NCI-H2029 (cell line): ENCODE results near the gene BCL11A.

Experiments used
- DNase-seq: peaks from one replicate; lab custom pipeline; 2025; lab: John Stamatoyannopoulos, UW

The BCL11A gene

DNA sequence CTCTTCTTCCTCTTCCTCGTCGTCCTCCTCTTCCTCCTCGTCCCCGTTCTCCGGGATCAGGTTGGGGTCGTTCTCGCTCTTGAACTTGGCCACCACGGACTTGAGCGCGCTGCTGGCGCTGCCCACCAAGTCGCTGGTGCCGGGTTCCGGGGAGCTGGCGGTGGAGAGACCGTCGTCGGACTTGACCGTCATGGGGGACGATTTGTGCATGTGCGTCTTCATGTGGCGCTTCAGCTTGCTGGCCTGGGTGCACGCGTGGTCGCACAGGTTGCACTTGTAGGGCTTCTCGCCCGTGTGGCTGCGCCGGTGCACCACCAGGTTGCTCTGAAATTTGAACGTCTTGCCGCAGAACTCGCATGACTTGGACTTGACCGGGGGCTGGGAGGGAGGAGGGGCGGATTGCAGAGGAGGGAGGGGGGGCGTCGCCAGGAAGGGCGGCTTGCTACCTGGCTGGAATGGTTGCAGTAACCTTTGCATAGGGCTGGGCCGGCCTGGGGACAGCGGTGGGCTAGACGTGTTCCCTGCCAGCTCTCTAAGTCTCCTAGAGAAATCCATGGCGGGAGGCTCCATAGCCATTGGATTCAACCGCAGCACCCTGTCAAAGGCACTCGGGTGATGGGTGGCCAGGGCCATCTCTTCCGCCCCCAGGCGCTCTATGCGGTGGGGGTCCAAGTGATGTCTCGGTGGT lies 91.9 kb downstream of the BCL11A start:
- no peak for DNase-seq

DNA sequence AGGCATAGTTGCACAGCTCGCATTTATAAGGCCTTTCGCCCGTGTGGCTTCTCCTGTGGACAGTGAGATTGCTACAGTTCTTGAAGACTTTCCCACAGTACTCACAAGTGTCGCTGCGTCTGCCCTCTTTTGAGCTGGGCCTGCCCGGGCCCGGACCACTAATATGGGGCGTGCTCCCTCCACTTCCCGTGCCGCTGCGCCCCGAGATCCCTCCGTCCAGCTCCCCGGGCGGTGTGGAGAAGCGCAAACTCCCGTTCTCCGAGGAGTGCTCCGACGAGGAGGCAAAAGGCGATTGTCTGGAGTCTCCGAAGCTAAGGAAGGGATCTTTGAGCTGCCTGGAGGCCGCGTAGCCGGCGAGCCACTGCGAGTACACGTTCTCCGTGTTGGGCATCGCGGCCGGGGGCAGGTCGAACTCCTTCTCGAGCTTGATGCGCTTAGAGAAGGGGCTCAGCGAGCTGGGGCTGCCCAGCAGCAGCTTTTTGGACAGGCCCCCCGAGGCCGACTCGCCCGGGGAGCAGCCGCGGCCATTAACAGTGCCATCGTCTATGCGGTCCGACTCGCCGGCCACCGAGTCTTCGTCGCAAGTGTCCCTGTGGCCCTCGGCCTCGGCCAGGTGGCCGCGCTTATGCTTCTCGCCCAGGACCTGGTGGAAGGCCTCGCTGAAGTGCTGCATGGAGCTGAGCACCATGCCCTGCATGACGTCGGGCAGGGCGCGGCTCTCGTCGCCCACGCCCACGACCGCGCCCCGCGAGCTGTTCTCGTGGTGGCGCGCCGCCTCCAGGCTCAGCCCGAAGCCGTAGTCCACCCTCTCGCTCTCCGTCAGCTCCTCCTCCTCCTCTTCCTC lies 92.7 kb downstream of the BCL11A start:
- no peak for DNase-seq

DNA sequence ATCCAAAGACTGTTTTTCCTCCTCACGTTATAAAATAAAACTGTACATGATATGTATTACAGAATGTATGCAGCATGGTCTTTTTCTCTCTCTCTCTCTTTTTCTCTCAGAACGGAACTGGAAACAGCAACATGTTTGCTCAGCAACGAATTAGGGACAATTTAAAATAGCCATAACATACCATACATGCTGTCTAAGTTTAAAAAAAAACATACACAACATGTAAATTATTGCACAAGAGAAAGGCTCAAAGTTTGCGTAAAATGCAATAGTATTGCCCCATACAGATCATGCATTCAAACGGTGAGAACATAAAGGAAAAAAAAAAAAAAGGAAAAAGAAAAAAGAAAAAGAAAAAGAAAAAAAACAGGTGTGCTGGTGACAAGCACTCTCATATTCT lies 93.6 kb downstream of the BCL11A start:
- no peak for DNase-seq

DNA sequence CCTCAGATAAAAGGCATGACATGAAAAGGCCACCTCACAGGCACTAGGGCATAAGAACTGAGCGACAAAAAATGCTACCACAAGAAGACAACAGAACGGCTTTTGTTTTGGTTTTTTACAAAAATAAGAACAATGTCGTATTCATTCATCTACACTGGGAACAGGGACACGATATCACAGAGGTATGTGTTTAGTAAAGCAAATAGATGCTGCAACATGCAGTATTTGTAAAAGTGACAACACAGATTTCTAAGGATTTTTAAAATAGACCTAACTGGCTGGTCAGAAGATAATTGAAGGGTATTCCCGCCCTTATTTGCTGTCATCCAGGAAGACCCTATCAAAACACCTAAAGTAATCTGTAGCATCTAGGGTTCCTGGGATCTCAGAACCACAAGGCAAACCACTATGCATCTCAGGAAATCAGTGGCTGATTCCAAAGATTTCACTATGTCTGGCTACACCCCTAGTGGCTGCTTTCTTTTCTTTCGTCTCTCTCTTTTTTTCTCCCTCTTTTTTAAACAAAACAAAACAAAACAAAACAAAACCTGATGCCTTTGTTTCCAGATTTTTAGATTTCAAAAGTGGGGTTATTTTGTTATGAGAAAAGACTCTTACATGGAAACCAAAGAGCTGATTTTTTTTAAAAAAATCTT lies 97.2 kb downstream of the BCL11A start:
- DNase-seq: no peak

DNA sequence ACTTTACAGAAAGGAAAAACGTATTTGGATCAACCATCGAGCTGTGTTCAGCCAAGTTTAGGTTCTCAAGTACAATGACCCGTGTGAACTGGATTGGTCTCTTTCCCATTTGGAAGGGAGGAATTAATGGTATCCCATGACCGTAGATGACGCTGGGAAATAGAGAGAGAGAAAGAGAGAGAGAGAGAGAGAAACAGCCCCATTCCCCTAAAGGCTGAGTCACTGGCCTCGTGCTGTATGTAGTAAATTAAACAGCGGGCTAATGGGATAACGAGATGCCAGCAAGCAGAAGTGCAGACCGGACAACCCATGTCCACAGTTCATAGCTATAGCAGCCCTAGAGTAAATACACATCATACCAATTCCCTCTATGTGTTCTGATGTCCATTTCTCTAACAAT lies 99.6 kb downstream of the BCL11A start:
- no peak for DNase-seq

DNA sequence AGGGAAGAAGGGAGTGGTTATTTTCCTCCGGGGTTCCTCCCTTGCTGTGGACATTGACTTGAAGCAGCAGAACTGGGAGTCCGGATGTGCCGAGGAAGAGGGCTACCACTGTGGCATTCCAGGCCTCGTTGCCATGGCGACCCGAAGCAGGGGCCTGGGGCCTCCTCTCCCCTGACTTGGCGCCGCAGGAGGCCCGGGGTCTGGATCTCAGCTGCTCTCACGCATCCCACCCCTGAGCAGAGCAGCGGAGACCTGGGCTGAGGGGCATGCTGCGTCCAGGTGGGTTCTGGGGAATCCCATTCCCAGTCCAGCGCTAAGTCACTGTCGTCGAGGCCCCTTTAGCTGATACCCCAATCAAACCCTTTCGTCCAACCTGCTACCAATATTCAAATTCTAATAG lies 100.2 kb downstream of the BCL11A start:
- DNase-seq: no peak

DNA sequence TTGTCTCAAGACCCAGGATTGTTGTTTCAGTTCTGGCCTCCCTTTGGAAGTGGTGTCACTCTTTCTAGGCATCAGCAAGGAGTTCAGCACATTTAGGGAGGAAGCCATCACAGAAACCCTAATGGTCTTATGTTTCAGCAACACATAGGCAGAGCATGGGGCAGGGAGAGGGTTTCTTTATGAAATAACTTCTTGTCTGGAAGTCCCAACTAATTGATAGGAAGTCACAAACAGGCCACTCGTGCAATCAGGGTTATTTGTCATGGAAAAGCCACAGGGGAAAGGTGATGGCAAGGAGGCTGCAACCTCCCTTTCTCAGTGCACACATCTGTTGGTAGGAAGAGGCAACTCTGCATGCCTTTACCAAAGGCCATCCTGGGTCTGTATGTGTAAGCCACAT lies 103.0 kb downstream of the BCL11A start:
- no peak for DNase-seq

DNA sequence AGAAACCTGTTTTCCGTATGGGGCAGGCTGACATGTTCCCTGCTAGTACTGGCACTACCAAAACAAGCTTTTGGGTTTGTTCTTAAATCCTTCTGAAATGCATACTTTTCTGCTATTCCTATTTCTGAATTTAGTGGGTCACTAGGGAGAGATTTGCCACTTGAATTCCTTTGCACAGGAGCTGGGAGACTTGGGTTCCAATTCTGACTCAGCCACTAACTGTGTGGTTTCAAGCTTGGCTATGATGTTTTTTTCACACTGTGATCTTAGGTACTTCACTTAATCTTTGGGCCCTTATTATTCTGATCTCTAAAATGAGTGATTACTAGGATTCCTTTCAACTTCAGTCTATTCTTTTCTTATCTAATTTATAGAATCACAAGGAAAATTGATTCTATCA lies 105.5 kb downstream of the BCL11A start:
- DNase-seq: no peak

DNA sequence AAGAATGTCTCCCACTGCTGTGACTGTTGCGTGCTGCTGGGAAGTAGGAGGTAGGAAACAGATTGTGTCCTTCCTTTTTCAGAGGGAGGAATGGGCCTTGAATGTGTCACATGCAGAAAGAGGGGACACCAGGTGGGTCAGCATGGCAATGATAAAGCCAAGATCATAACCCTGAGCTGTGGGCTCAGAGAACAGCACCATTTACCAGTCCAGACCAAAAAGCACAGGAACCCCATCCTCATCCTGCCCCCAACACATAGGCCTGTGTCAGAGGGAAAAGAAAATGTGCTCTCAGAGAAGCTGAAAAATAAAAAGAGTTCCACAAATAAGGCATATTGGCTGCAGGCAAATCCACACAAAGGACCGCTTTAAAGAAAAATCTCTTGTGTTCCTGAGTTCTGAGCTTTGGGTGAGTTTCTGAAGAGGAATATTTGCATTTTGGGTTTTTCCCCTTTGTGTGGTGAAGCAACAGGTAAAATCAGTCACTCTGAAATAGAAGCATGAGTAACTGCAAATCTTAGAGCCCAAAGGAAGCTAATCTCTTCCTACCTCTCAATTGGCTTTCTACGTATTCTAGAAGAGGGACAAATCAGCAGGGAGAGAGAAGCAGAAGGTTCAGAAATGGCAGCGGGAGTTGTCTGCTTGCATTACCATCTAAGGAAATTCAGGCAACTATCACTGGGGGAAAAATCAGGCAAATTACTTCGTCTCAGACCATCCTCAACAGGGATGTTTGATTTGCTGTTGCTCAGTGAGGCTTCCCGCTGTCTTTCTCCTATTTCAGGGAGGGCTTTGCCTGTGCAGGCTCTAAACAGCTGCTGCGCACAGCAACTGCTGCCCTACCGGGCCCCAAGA lies 106.8 kb downstream of the BCL11A start:
- no peak for DNase-seq

DNA sequence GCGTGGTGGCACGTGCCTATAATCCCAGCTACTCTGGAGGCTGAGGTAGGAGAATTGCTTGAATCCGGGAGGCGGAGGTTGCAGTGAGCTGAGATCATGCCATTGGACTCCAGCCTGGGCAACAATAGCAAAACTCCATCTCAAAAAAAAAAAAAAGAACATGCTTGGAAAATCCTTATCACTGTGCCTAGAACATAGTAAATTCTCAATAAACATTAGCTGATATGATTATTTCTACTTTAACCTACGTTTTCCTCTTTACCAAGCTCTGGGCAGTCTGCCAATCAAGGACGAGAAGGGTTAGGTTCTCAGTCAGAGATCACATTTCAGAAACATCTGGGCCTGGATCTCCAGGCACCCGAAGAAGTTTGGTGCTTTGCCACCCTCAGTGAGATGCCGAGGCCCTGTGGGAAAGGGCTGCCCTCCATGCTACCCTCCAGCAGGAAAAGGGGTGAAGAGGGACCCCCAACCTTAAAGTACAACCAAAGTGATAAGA lies 107.7 kb downstream of the BCL11A start:
- DNase-seq: peak; percentile 28

DNA sequence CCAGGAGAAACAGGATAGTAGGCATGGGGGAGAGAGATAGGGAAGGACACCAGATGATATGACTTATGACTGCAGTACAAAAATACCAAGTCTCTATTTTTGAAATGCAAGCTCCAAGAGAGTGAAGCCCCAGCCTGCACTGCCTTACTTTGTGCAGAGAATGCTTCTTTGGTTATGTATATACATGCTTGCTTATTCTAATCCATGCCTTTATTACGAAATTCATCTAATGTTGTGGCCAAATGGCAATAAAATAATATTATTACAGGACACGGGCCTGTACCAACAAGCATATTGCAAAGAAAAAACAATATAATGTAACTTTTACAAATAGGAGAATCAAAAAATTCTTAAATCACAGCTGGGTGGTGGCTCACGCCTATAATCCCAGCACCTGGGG lies 110.8 kb downstream of the BCL11A start:
- DNase-seq: no peak

DNA sequence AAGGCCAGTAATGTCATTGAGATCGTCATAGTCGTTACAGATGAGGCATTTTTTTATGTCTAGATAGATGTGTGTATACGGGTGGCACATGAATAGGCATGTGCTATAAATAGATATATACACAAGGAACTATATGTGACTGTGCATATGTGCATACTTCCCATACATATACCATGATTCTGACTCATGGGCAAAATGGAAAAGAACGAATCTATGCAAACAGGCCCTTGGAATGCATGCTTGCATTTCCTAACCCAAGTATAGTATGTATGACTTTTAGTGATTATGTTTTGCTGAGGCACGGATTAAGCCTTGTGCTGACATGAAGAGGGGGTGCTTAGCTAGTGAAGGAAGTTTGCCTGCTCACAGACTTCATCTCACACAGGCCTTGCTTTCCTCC lies 111.7 kb downstream of the BCL11A start:
- no peak for DNase-seq

DNA sequence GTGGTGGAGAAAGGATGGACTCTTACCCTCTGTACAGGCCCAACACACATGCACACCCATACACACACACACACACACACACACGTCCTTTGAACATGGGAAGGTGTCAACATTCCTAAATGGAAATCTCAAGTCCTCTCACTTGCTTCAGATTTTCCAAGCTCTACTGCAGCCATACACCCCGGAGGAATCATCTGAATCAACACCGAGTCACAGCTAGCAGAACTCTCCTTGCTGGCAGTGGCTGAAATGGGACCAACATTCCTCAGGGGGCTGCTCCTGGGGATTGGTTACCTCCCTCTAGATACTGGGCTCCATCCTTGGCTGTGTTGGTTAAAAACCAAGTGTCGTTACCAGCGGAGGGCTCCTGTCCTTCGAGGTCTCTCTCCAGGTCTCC lies 112.7 kb downstream of the BCL11A start:
- DNase-seq: no peak

DNA sequence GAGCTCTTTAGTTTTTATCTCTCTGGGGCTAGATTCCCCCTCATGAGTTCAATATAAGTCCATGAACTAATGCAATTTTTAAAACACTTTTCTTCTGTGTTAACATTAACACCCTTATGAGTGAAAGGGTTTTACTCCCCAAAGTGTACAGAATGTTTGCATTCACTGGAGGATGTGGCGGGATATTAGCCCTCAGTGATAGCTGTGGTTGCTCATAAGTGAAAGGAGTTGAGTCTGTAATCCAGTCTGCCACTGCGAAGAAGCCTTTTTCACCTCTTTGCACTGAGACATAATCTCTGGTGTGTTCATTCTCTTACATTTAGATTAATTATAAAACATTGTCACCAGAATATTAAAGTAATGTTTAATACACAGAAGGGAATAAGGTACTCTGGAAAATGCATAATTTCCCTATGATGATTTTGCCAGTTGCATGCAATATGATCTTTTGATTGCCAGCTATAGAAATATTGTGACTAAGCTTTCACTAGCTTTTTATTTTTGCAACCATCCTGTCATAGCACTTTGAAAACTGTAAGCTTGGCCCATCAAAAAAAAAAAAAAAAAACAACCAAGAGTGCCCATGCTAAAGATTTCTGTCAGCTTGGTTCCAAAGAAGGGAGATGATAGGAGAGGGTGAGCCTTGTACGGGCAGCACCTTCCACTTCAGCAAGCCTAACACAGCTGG lies 113.2 kb downstream of the BCL11A start:
- DNase-seq: no peak

DNA sequence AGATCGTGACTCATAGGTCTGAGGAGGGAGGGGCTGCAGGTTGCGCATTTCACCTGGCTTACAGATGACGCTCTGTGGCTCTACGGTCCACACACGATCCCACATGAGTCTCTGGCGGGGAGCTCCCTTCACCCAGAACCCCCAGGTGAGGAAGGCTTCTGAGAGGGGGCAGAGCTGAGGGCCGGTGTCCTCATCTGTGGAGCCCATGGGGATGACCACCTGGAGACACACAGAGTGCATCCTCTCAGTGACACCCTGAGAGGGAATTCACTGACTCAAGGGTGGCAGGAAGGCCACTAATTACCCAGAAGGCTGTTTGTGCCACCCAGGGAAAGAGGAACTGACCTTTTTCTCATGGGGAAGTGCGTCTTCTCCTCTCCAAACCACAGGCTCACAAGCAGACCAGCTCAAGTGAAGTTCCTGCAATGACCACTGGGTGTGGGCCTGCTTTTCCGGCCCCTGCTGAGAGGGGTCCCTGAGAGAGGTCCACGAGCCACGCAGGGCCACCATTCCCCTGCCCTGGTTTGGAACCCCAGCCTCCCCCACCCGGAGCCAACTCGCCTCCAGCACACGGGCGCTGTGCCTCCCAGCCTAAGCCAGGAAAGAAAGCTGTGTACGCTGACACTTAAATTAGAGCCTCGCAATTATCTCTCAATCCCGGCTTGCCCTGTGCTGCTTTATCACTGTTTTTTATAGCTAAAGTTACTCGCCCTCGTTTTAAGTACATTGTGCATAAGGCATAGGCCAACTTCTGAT lies 114.1 kb downstream of the BCL11A start:
- DNase-seq: no peak

DNA sequence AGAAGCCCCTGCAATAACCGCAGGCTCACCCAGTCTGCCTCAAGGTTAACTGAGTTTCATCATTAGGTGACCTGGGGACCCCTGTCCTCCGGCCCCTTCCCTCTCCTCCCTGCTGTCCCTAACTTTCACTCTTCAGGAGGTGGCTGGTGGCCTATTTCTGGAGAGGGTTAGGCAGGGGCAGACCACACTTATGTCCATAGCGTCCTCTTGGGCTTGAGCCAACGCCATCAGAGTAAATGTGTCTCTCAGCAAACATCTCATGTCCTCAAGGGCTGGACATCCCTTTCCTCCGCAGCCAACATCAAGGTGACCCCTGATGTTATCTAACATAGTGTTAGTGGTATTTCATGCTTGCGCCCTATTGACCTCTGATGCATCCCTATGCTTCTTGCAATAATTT lies 114.8 kb downstream of the BCL11A start:
- no peak for DNase-seq

DNA sequence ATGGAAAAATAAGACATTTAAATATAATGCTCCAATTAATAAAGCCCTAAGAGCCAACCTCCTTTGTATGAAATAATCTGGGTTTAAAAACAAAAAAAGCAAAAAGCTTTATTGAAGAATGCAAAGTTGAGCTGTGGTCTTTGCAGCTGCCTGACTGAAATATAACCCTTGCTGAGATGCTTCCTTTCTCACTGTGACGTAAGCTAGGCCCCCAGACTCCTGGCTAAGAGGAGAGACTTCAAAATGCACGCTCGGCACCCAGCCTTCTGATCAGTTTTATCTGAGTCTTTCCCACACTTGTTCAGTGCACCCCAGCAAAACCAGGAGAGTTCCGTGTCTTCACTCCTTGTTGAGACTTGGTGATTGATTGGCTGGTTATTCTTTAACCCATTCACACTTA lies 115.3 kb downstream of the BCL11A start:
- no peak for DNase-seq

DNA sequence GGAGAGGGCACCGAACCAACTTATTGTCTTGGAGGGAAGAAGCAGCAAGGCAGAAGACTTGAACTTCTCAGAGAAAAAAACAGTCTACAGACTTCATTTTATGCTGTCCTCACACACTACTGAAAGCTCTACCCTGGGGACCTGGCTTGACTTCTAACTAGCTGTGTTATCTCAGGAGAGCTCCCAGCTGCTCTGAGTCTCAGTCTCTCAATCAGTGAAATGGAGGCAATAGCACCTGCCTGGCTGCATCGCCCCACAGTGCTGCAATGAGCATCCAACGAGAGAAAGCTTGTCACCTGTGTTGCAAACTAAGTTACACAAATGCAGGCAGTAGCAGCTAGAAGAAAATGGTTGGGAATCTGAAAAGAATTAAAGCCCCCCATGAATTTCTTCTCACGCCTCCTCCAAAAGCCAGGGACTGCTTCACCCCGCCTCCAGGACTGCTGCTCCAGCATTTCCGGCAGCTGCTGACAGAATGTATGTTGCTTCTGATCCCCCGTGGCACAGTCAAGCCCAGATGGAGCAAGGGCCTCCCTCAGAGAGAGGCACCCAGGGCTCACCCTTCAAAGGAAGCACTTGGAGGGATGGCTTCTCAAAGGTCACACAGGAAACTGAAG lies 116.3 kb downstream of the BCL11A start:
- no peak for DNase-seq

DNA sequence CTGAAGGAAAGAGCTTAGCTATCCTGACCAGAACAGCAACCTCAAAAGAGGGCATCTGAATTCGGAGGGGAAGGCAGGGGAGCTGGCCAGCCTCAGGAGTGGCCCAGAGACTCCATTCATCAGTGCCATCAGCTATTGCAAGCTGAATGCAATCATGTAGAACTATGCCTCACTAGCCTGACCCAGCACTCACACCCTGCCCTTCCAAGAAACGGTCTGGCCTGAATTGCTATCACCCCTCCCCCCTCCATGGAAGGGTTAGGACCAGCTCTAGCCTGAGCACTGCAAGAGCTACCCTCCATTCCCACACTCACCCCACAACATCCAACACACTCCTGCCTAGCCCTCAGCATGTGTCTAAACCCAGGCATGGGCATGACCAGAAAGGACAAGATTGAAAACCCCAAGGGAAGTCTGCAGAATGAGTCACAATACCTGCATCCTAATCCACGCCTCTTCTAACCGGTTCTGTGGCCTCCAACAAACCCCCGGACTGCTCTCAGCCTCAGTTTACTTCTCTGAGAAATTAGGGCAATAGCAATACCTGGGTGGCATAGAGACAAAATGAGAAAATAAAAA lies 120.3 kb downstream of the BCL11A start:
- DNase-seq: no peak
